RWPE2 (cell line): ENCODE measurements around the gene CBX2.

Source experiments
- ATAC-seq: fragments of 200-7000 bp; cut with Tn5 transposase; 3 replicates; pipeline ENCODE4 v1.9.1; 2021; ENCODE audit warnings: low read depth
- DNase-seq: peaks from one replicate; pipeline ENCODE4 v3.0.0-alpha.2; 2020; ENCODE audit warnings: low spot score
- H3K27ac ChIP-seq: fragments of 450-650 bp; 2 replicates; pipeline ENCODE4 v1.5.1; 2017; ENCODE audit warnings: mild to moderate bottlenecking; ENCODE audit not compliant: poor library complexity, severe bottlenecking
- H3K27me3 ChIP-seq: fragments of 250-450 bp; sonication (Bioruptor Pico); 2 replicates; pipeline ENCODE4 v1.5.1; 2021; ENCODE audit warnings: mild to moderate bottlenecking, moderate library complexity; ENCODE audit not compliant: insufficient read depth, poor library complexity, severe bottlenecking
- H3K36me3 ChIP-seq: fragments of 250-450 bp; sonication (Bioruptor Pico); 2 replicates; pipeline ENCODE4 v1.5.1; 2020; ENCODE audit warnings: low read depth, mild to moderate bottlenecking, moderate library complexity
- H3K4me1 ChIP-seq: fragments of 250-450 bp; sonication (Bioruptor Pico); 2 replicates; pipeline ENCODE4 v1.5.1; 2021; ENCODE audit warnings: mild to moderate bottlenecking, moderate library complexity; ENCODE audit not compliant: insufficient read depth, poor library complexity, severe bottlenecking
- H3K4me3 ChIP-seq: fragments of 250-450 bp; sonication (Bioruptor Pico); 2 replicates; pipeline ENCODE4 v1.5.1; 2021; ENCODE audit warnings: mild to moderate bottlenecking, moderate library complexity; ENCODE audit not compliant: severe bottlenecking
- H3K9me3 ChIP-seq: fragments of 250-450 bp; sonication (Bioruptor Pico); 2 replicates; pipeline ENCODE4 v1.5.1; 2021; ENCODE audit warnings: mild to moderate bottlenecking, moderate library complexity; ENCODE audit not compliant: severe bottlenecking
- TF ChIP-seq, protein P1 (sequence below): fragments of 450-650 bp; IDR thresholded peaks from one replicate; pipeline ENCODE4 v1.5.1; 2017; ENCODE audit warnings: mild to moderate bottlenecking, moderate library complexity; ENCODE audit not compliant: poor library complexity, severe bottlenecking

CBX2 gene

DNA sequence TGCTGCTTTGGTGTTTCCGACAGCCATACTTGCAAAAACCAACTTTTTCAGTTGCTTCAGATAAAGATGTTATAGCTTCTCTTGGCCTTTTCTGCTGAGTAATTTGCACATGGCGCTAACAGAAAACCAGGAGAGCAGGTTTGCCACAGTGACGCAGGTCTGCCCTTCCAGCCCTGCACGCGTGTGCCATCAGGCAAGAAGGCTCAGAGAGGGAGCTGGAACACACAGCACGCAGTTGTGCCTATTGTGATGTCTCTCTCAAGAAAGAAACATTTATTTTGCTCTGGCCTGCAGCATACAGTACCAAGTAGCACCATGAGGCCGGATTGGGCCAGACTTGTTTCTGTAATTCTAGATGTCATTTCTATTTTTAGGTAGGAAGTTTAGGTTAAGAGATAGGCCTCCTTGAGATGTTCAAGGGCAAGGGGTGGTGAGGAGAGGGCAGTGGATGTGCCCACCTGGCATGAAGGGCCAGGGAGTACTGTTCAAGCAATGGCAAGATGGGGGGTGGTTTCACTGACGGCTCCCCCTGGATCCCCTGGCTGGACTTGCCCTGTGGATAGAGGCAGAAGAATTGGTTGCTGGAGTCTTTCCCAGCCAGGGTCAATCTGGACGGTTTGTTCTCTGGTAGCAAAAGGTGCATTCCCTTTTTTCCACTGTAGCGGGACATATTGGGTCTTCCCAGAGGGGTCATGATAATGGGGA, 1.9 kb downstream of the CBX2 start:
- Histone ChIP-seq H3K4me1 (no peaks in the 10 kb centered on the region), H3K4me3 (no peak overlapping the region), H3K27me3 (peaks cover 26% of the 10 kb centered on the region), H3K9me3 (no peaks in the 10 kb centered on the region), H3K27ac (no peak overlapping the region), H3K36me3 (peaks cover 13% of the 10 kb centered on the region)
- no peak for ATAC-seq
- no peak for DNase-seq
- TF ChIP-seq, protein P1, sequence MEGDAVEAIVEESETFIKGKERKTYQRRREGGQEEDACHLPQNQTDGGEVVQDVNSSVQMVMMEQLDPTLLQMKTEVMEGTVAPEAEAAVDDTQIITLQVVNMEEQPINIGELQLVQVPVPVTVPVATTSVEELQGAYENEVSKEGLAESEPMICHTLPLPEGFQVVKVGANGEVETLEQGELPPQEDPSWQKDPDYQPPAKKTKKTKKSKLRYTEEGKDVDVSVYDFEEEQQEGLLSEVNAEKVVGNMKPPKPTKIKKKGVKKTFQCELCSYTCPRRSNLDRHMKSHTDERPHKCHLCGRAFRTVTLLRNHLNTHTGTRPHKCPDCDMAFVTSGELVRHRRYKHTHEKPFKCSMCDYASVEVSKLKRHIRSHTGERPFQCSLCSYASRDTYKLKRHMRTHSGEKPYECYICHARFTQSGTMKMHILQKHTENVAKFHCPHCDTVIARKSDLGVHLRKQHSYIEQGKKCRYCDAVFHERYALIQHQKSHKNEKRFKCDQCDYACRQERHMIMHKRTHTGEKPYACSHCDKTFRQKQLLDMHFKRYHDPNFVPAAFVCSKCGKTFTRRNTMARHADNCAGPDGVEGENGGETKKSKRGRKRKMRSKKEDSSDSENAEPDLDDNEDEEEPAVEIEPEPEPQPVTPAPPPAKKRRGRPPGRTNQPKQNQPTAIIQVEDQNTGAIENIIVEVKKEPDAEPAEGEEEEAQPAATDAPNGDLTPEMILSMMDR = no peak

DNA sequence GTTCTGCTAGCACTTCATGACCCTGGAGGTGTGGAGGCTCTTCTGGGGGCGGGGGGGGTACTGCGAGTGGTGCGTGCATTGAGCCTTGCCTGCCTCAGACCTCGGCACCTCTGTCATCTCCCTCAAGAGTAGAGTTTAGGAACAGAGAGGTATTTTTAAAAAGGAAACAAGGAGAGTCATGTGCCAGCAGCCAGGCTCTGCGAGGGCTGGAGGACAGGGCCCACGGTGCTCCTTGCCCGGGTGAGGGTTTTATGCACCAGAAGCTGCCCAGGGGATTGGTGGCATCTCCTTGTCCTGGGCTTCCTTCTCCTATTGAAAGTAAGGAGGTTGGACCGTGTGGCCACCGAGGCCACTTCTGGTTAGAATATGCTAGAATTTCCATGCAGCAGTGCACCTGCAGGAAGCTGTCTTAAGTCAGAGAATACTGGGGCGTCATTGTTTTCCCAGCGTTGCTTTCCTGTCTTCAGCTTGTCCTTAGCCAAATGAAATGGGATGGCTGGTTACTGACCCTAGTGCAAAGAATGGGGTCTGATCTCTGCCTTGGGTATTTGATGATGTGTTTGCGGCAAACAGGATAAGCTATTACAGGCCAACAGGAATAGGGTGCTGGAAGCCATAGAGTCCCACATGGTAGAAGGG, 3.2 kb downstream of the CBX2 start:
- Histone ChIP-seq H3K4me3 (no peak overlapping the region), H3K36me3 (peaks cover 13% of the 10 kb centered on the region)

DNA sequence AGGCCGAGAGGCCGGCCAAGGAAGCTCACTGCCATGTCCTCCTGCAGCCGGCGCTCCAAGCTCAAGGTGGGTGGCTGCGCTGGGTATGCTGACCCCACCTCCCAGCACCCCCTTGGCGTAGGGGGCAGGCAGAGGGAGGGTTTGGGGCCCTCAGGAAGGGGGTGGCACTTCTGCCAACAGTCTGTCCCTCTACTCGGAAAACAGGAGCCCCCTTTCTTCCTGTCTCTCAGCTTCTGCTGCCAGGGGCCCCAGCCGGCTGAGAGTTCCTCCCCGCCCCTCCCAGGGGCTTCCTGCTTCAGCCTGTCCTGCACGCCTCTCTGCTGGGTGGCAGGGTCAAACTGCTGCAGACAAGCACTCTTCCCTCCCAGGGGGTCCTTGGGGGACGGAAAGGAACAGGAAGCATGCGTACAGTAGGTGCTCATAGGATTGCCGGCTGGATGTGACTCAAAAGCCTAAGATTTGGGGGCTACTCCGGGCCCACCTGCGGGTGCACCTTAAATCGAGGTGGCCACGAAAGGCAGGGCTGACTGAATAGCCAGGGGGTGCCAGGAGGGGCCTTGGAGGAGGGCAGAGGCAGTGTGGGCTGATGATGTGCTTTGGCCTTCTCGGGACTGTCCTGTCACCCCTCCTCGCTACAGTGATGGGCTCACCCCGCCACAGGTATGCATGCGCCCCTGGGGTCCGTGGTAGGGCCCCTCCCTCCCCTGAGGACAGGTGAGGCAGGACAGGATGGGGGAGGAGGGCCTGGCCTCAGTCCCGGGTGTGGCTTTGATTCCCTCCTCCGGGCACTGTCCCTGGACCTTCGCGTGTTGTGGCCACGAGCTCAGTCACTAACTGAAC, 4.0 kb downstream of the CBX2 start:
- Histone ChIP-seq H3K36me3 (peaks cover 13% of the 10 kb centered on the region), H3K27ac (no peak overlapping the region), H3K9me3 (no peaks in the 10 kb centered on the region), H3K4me1 (no peaks in the 10 kb centered on the region), H3K4me3 (no peak overlapping the region), H3K27me3 (peaks cover 6% of the 10 kb centered on the region)
- DNase-seq = no peak
- no peak for ATAC-seq
- TF ChIP-seq, protein P1 = no peak

More for the DNA sequence above, 3.2 kb downstream of the CBX2 start:
- peaks cover 14% of the 10 kb centered on the region for H3K27me3 ChIP-seq
- ATAC-seq = no peak
- H3K9me3 ChIP-seq = no peaks in the 10 kb centered on the region
- DNase-seq = no peak
- H3K4me1 ChIP-seq = no peaks in the 10 kb centered on the region
- H3K27ac ChIP-seq = no peak overlapping the region
- TF ChIP-seq, protein P1 = no peak

DNA sequence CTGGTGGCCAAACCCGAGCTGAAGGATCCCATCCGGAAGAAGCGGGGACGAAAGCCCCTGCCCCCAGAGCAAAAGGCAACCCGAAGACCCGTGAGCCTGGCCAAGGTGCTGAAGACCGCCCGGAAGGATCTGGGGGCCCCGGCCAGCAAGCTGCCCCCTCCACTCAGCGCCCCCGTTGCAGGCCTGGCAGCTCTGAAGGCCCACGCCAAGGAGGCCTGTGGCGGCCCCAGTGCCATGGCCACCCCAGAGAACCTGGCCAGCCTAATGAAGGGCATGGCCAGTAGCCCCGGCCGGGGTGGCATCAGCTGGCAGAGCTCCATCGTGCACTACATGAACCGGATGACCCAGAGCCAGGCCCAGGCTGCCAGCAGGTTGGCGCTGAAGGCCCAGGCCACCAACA, 5.9 kb downstream of the CBX2 start:
- H3K27me3 ChIP-seq = peaks cover 16% of the 10 kb centered on the region
- DNase-seq (no peak), ATAC-seq (no peak)
- H3K4me3 ChIP-seq = no peak overlapping the region
- TF ChIP-seq, protein P1 = no peak
- no peaks in the 10 kb centered on the region for H3K9me3 ChIP-seq
- H3K27ac ChIP-seq = no peak overlapping the region
- H3K4me1 ChIP-seq = no peaks in the 10 kb centered on the region
- peaks cover 13% of the 10 kb centered on the region for H3K36me3 ChIP-seq
